Prostate gland (tissue), 2 donors: ENCODE data around the gene LARGE1.

Source experiments
- POLR2A ChIP-seq: fragments of 450-650 bp; IDR thresholded peaks from one replicate; pipeline ENCODE4 v1.6.1; 2016; ENCODE audit warnings: antibody characterized with exemption, mild to moderate bottlenecking
- POLR2AphosphoS5 ChIP-seq: sonication (generic); formaldehyde crosslinking; IDR thresholded peaks from one replicate; pipeline ENCODE4 v1.6.1; 2017; ENCODE audit warnings: antibody characterized with exemption
- TF ChIP-seq, protein P1 (sequence below), 4 experiments: fragments of 200-600 bp in 2 of 4; fragments of 450-650 bp in 2 of 4; sonication (generic) in 2 of 4; IDR thresholded peaks; 1 replicate in 3 of 4; 2 replicates in 1 of 4; pipeline ENCODE4 v1.5.1; 2016 to 2019; ENCODE audit warnings: antibody characterized with exemption in 4 of 4, mild to moderate bottlenecking in 2 of 4, moderate library complexity in 2 of 4

DNA sequence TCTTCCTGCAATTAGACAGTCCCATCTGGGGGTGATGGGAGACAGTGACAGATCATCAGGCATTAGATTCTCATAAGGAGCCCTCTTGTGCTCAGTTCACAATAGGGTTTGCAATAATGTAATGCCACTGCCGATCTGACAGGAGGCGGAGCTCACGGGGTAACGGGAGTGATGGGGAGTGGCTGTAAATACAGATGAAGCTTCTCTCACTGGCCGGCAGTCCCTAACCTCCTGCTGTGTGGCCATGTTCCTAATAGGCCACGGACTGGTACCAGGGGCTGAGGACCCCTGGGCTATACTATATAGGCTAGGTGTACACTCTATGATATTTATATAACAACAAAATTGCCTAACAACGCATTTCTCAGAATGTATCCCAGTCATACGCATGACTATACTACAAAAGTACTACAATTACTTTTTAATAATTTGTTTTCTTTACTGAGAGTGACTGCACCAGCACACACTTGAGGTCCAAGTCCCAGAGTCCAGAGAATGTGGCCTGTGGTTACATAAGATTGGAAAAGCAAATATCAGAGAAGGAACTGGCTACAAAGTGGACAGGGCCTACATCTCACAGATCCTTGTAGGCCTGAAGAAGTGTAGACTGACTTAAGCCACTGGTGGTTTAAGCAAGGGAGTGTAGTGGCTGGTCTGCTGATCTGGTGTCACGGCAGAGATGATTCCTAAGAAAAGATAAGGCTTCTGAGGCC is 200.0 kb downstream of the LARGE1 start:
- TF ChIP-seq, protein P1, sequence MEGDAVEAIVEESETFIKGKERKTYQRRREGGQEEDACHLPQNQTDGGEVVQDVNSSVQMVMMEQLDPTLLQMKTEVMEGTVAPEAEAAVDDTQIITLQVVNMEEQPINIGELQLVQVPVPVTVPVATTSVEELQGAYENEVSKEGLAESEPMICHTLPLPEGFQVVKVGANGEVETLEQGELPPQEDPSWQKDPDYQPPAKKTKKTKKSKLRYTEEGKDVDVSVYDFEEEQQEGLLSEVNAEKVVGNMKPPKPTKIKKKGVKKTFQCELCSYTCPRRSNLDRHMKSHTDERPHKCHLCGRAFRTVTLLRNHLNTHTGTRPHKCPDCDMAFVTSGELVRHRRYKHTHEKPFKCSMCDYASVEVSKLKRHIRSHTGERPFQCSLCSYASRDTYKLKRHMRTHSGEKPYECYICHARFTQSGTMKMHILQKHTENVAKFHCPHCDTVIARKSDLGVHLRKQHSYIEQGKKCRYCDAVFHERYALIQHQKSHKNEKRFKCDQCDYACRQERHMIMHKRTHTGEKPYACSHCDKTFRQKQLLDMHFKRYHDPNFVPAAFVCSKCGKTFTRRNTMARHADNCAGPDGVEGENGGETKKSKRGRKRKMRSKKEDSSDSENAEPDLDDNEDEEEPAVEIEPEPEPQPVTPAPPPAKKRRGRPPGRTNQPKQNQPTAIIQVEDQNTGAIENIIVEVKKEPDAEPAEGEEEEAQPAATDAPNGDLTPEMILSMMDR (IDR thresholded peaks at IDR 0.05) = no peak
- TF ChIP-seq POLR2AphosphoS5 (no peak), POLR2A (no peak)
